H9 (cell line): ENCODE measurements around the gene TOGARAM2. TPM values are rescaled to one million over a fixed set of nuclear protein-coding genes. Genes with fewer than 3 reads are reported as not detected.

Experiments
- DNase-seq: peaks from one replicate; pipeline ENCODE4 v3.0.0-alpha.2; 2017
- H2AFZ ChIP-seq: one replicate; pipeline ENCODE4 v1.6.1; 2013; ENCODE audit warnings: mild to moderate bottlenecking, low read length, control low read depth, moderate library complexity
- H2AK5ac ChIP-seq: 2 replicates; pipeline ENCODE4 v1.6.1; 2013; ENCODE audit warnings: low read length, control low read depth, mixed read lengths; ENCODE audit not compliant: insufficient read length
- H2BK120ac ChIP-seq: one replicate; pipeline ENCODE4 v1.6.1; 2013; ENCODE audit warnings: low read depth, mild to moderate bottlenecking, low read length, control low read depth, inconsistent platforms; ENCODE audit not compliant: poor library complexity, severe bottlenecking
- H2BK12ac ChIP-seq: 2 replicates; pipeline ENCODE4 v1.6.1; 2013; ENCODE audit warnings: low read length, control low read depth, mixed read lengths, low read depth; ENCODE audit not compliant: insufficient read length
- H2BK15ac ChIP-seq: 2 replicates; pipeline ENCODE4 v1.6.1; 2013; ENCODE audit warnings: low read depth, low read length, control low read depth
- H2BK20ac ChIP-seq: one replicate; pipeline ENCODE4 v1.6.1; 2013; ENCODE audit warnings: low read depth, mild to moderate bottlenecking, low read length, control low read depth, inconsistent platforms; ENCODE audit not compliant: poor library complexity, severe bottlenecking
- H2BK5ac ChIP-seq: 2 replicates; pipeline ENCODE4 v1.6.1; 2013; ENCODE audit warnings: low read length, control low read depth, mixed read lengths; ENCODE audit not compliant: insufficient read length
- H3K14ac ChIP-seq: 2 replicates; pipeline ENCODE4 v1.6.1; 2013; ENCODE audit warnings: low read length, control low read depth; ENCODE audit not compliant: insufficient read depth
- H3K18ac ChIP-seq: 2 replicates; pipeline ENCODE4 v1.6.1; 2013; ENCODE audit warnings: low read depth, mild to moderate bottlenecking, mixed read lengths, low read length, control low read depth; ENCODE audit not compliant: insufficient read length
- H3K23ac ChIP-seq: 2 replicates; pipeline ENCODE4 v1.6.1; 2013; ENCODE audit warnings: low read length, control low read depth, mixed read lengths, low read depth; ENCODE audit not compliant: insufficient read length
- H3K23me2 ChIP-seq: 2 replicates; pipeline ENCODE4 v1.6.1; 2013; ENCODE audit warnings: low read depth, mild to moderate bottlenecking, mixed read lengths, low read length, control low read depth; ENCODE audit not compliant: insufficient read length, poor library complexity, severe bottlenecking
- H3K27ac ChIP-seq: 2 replicates; pipeline ENCODE4 v1.5.1; 2013; ENCODE audit warnings: low read length, control low read depth, mixed read lengths, low read depth; ENCODE audit not compliant: insufficient read length
- H3K27me3 ChIP-seq: 2 replicates; pipeline ENCODE4 v1.6.1; 2013; ENCODE audit warnings: low read length, control low read depth, inconsistent platforms; ENCODE audit not compliant: insufficient read depth
- H3K4ac ChIP-seq: 2 replicates; pipeline ENCODE4 v1.6.1; 2013; ENCODE audit warnings: low read depth, mild to moderate bottlenecking, control low read depth, inconsistent platforms, low read length, moderate library complexity
- H3K4me1 ChIP-seq: 2 replicates; pipeline ENCODE4 v1.6.1; 2013; ENCODE audit warnings: low read length, control low read depth, inconsistent platforms; ENCODE audit not compliant: insufficient read depth
- H3K4me2 ChIP-seq: 2 replicates; pipeline ENCODE4 v1.6.1; 2013; ENCODE audit warnings: low read length, control low read depth, mixed read lengths; ENCODE audit not compliant: insufficient read length, insufficient read depth
- H3K56ac ChIP-seq: 2 replicates; pipeline ENCODE4 v1.6.1; 2013; ENCODE audit warnings: low read depth, mild to moderate bottlenecking, mixed read lengths, low read length, control low read depth; ENCODE audit not compliant: insufficient read length
- H3K79me1 ChIP-seq: 2 replicates; pipeline ENCODE4 v1.6.1; 2013; ENCODE audit warnings: low read depth, mild to moderate bottlenecking, moderate library complexity, low read length, control low read depth, inconsistent platforms; ENCODE audit not compliant: insufficient read depth, poor library complexity, severe bottlenecking
- H3K79me2 ChIP-seq: 2 replicates; pipeline ENCODE4 v1.6.1; 2013; ENCODE audit warnings: low read length, control low read depth, inconsistent platforms; ENCODE audit not compliant: insufficient read depth
- H3K9ac ChIP-seq: 2 replicates; pipeline ENCODE4 v1.6.1; 2013; ENCODE audit warnings: low read length, control low read depth, mixed read lengths; ENCODE audit not compliant: insufficient read length; ENCODE audit errors: extremely low read depth
- H3K9me3 ChIP-seq: one replicate; pipeline ENCODE4 v1.6.1; 2013; ENCODE audit warnings: low read depth, low read length, inconsistent platforms; ENCODE audit not compliant: control insufficient read depth
- H3T11ph ChIP-seq: one replicate; pipeline ENCODE4 v1.6.1; 2013; ENCODE audit warnings: mild to moderate bottlenecking, low read length, control low read depth, inconsistent platforms
- H4K20me1 ChIP-seq: one replicate; pipeline ENCODE4 v1.6.1; 2013; ENCODE audit not compliant: control insufficient read depth, insufficient read length, insufficient read depth
- H4K5ac ChIP-seq: 2 replicates; pipeline ENCODE4 v1.6.1; 2013; ENCODE audit warnings: low read depth, mild to moderate bottlenecking, mixed read lengths, low read length, control low read depth; ENCODE audit not compliant: insufficient read length
- H4K8ac ChIP-seq: replicated peaks from 2 replicates; pipeline ENCODE4 v1.6.1; 2013; ENCODE audit warnings: low read length, control low read depth, mixed read lengths, low read depth; ENCODE audit not compliant: insufficient read length
- H4K91ac ChIP-seq: 2 replicates; pipeline ENCODE4 v1.6.1; 2013; ENCODE audit warnings: low read depth, mild to moderate bottlenecking, moderate library complexity, mixed read lengths, low read length, control low read depth; ENCODE audit not compliant: insufficient read length
- H3K27ac Mint-ChIP-seq, 3 experiments: 2 replicates in 2 of 3; 3 replicates in 1 of 3; pipeline ENCODE4 v1.8.0; 2020 to 2021; ENCODE audit warnings: mixed read lengths in 3 of 3, mild to moderate bottlenecking in 1 of 3, moderate library complexity in 1 of 3
- H3K27me3 Mint-ChIP-seq: 2 replicates; pipeline ENCODE4 v1.8.0; 2021; ENCODE audit warnings: low read depth, mild to moderate bottlenecking, moderate library complexity, mixed read lengths
- H3K36me3 Mint-ChIP-seq, 3 experiments: 2 replicates in 2 of 3; 3 replicates in 1 of 3; pipeline ENCODE4 v1.8.0; 2020 to 2021; ENCODE audit warnings: low read depth in 3 of 3, mixed read lengths in 3 of 3; ENCODE audit not compliant: insufficient read depth in 1 of 3
- H3K4me1 Mint-ChIP-seq, 2 experiments: 2 replicates each; pipeline ENCODE4 v1.8.0; 2020; ENCODE audit warnings: mixed read lengths in 2 of 2
- H3K4me3 Mint-ChIP-seq, 2 experiments: 2 replicates in 1 of 2; 3 replicates in 1 of 2; pipeline ENCODE4 v1.8.0; 2020 to 2021; ENCODE audit warnings: mild to moderate bottlenecking in 2 of 2, mixed read lengths in 2 of 2, moderate library complexity in 1 of 2
- H3K9me3 Mint-ChIP-seq, 2 experiments: 2 replicates in 1 of 2; 3 replicates in 1 of 2; pipeline ENCODE4 v1.8.0; 2020; ENCODE audit warnings: mild to moderate bottlenecking in 2 of 2, mixed read lengths in 2 of 2, moderate library complexity in 1 of 2
- WGBS: extraction: QIAGEN DNeasy Blood & Tissue Kit; methylation state at CpG from one replicate; pipeline ENCODE4 v1.1.7; 2013; ENCODE audit warnings: missing lambda C conversion rate, low lambda C conversion rate, mixed read lengths; ENCODE audit not compliant: insufficient read length; ENCODE audit errors: extremely low coverage; 5-methylcytosine and 5-hydroxymethylcytosine counted together
- total RNA-seq: library from RNA; stranded (reverse); gene quantifications from 2 replicates; pipeline ENCODE4 v1.2.1, GENCODE V29; 2021
- TF ChIP-seq, protein P1 (sequence below): fragments of 200-600 bp; sonication (generic); conservative IDR thresholded peaks from 3 replicates; pipeline ENCODE4 v1.8.0; 2021; ENCODE audit warnings: antibody characterized with exemption, mild to moderate bottlenecking

TOGARAM2 gene
- total RNA-seq, 1 experiment from 2014 or later: 0.83 TPM

DNA sequence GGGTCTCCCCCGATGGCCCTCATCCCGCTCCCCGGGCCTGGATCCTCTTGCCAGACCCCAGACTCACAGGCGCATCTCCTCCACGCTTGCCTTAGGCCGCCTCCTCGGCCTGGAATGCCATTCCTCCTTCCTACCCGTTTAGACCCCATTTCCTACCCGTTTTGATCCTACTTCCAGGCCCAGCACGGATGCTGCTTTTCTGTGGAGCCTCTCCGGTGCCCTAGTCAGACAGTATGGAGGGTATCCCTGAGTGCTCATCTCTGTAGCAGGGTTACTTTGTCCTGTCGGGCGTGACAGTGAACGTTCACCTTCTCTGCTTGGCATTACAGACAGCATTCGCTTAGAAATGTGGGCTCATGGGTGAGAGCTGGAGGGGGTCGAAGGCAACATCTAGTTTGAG is 9.3 kb downstream of the TOGARAM2 start:
- no peak overlapping the region for H3K56ac ChIP-seq
- no peaks in the 10 kb centered on the region for H3K79me2 ChIP-seq
- no peaks in the 10 kb centered on the region for H3K4me1 ChIP-seq
- H3K4ac ChIP-seq: no peak overlapping the region
- no peak overlapping the region for H2BK12ac ChIP-seq
- H3K4me2 ChIP-seq: no peak overlapping the region
- TF ChIP-seq, protein P1, sequence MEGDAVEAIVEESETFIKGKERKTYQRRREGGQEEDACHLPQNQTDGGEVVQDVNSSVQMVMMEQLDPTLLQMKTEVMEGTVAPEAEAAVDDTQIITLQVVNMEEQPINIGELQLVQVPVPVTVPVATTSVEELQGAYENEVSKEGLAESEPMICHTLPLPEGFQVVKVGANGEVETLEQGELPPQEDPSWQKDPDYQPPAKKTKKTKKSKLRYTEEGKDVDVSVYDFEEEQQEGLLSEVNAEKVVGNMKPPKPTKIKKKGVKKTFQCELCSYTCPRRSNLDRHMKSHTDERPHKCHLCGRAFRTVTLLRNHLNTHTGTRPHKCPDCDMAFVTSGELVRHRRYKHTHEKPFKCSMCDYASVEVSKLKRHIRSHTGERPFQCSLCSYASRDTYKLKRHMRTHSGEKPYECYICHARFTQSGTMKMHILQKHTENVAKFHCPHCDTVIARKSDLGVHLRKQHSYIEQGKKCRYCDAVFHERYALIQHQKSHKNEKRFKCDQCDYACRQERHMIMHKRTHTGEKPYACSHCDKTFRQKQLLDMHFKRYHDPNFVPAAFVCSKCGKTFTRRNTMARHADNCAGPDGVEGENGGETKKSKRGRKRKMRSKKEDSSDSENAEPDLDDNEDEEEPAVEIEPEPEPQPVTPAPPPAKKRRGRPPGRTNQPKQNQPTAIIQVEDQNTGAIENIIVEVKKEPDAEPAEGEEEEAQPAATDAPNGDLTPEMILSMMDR: no peak
- no peak overlapping the region for H2BK15ac ChIP-seq
- H4K8ac ChIP-seq: no peak overlapping the region
- no peaks in the 10 kb centered on the region; the same call in 1 of the 2 replicates for H3K27me3 ChIP-seq
- Mint-ChIP-seq H3K27me3 (no peaks in the 10 kb centered on the region; the same call in 1 of the 2 replicates), H3K4me3 (no peak overlapping the region), H3K4me1 (no peaks in the 10 kb centered on the region; a peak in 1 of 4 replicates), H3K27ac (no peak overlapping the region), H3K9me3 (no peaks in the 10 kb centered on the region), H3K36me3 (no peaks in the 10 kb centered on the region)
- no peak overlapping the region for H3K9ac ChIP-seq
- no peak overlapping the region for H4K91ac ChIP-seq
- DNase-seq: no peak
- H3K23ac ChIP-seq: no peak overlapping the region
- H2AK5ac ChIP-seq: no peak overlapping the region
- H2BK120ac ChIP-seq: no peak overlapping the region
- no peak overlapping the region for H4K5ac ChIP-seq
- no peak overlapping the region for H2AFZ ChIP-seq
- H4K20me1 ChIP-seq: no peaks in the 10 kb centered on the region
- H3K79me1 ChIP-seq: no peaks in the 10 kb centered on the region
- H3K27ac ChIP-seq: no peak overlapping the region
- no peaks in the 10 kb centered on the region for H3K23me2 ChIP-seq
- H3K14ac ChIP-seq: no peak overlapping the region
- WGBS: no CpG with 5 or more reads among the region's 16 CpGs
- no peak overlapping the region for H2BK20ac ChIP-seq
- H3K18ac ChIP-seq: no peak overlapping the region
- no peak overlapping the region for H3T11ph ChIP-seq
- H2BK5ac ChIP-seq: no peak overlapping the region
- no peaks in the 10 kb centered on the region for H3K9me3 ChIP-seq
